Tibial artery (tissue), 4 donors: ENCODE data around the gene USP40.
A peak's percentile ranks its signal among the peaks of the same experiment; 100 is the strongest.

Experiments used
- DNase-seq, 2 donors: peaks; one replicate each; pipeline ENCODE4 v3.0.0-alpha.2; 2019
- H3K27ac ChIP-seq, 2 donors: fragments of 200-600 bp; sonication (generic) in 1 of 2; 1 replicate in 1 of 2; 2 replicates in 1 of 2; pipeline ENCODE4 v1.5.1; 2018 to 2019; ENCODE audit warnings: mild to moderate bottlenecking in 1 of 2
- H3K27me3 ChIP-seq, 2 donors: fragments of 200-600 bp; sonication (generic) in 1 of 2; one replicate each; pipeline versions ENCODE4 v1.5.1 to v1.6.0; 2016 to 2019
- H3K36me3 ChIP-seq, 3 donors: fragments of 200-600 bp; sonication (generic) in 2 of 3; one replicate each; pipeline ENCODE4 v1.5.1; 2016 to 2019; ENCODE audit warnings: mild to moderate bottlenecking in 2 of 3
- H3K4me1 ChIP-seq, 4 donors: fragments of 200-600 bp; sonication (generic) in 2 of 4; 1 replicate in 3 of 4; 2 replicates in 1 of 4; pipeline ENCODE4 v1.5.1; 2016 to 2019
- H3K4me3 ChIP-seq, 2 donors: fragments of 200-600 bp; sonication (generic) in 1 of 2; 1 replicate in 1 of 2; 2 replicates in 1 of 2; pipeline ENCODE4 v1.5.1; 2018 to 2019; ENCODE audit warnings: mild to moderate bottlenecking in 2 of 2
- H3K9me3 ChIP-seq, 3 donors: fragments of 200-600 bp; sonication (generic) in 1 of 3; one replicate each; pipeline ENCODE4 v1.5.1; 2016 to 2019
- CTCF ChIP-seq, 2 experiments: fragments of 200-600 bp in 1 of 2; fragments of 450-650 bp in 1 of 2; IDR thresholded peaks; one replicate each; pipeline ENCODE4 v1.5.1; 2017 to 2019; ENCODE audit warnings: antibody characterized with exemption in 2 of 2, mild to moderate bottlenecking in 1 of 2, moderate library complexity in 1 of 2
- intact Hi-C: fragments of 100-400 bp; cut with DNase I; formaldehyde crosslinking; loops from one replicate; pipeline ENCODE4 v1.15.0; 2023; ENCODE audit warnings: low total_unique reads

USP40 gene

DNA sequence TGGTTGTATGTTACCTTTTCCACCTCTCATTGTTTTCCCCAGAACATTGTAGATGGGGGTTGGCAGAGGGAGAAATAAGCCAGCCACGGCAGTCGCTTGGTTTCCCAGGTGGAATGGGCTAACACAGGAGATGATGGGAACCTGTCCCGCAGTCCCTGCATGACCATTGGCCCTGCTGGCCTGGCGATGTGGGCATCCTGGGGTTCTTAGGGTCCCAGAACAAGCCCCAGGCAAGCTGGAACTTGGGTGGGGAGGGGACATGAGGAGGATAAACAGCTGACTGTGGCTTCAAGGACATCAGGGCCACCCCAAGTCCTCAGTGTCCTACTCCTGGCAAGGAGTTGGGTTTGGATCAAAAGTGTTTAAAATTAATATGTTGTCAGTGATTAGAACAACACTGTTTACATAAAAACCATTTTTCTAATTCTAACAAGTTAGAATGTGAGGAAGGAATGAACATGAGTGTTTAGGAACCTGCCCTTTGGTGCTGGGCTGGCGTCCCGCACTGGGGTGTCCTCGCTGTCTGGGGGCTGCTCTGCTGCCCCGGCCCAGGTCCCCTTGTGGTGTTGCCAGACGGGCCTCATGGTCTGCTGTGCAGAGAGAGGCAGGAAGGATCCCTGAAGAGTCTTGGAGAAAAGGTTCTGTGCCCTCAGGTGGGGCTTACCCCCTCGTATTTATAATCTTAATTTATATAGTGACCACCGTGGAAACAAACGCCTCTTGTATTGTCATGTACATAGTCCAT is 95.1 kb downstream of the USP40 start:
- H3K9me3 ChIP-seq, result no peaks in the 10 kb centered on the region
- TF ChIP-seq CTCF (IDR thresholded peaks at IDR 0.05), result no peak
- intact Hi-C loops, result no loop called here
- H3K36me3 ChIP-seq, result peaks cover 30 to 68% (median 54%) of the 10 kb centered on the region in 3 donors
- H3K4me1 ChIP-seq, result peaks cover 0 to 40% (median 26%) of the 10 kb centered on the region in 4 donors
- H3K27ac ChIP-seq, result peak overlapping the region; percentile 85 to 86
- H3K4me3 ChIP-seq, result no peak overlapping the region
- no peaks in the 10 kb centered on the region for H3K27me3 ChIP-seq
- DNase-seq, result peak; percentile 16 to 62

GRCh38 chr2:233470839-233471238 is 95.7 kb downstream of the USP40 start:
- Histone ChIP-seq H3K36me3 (peaks cover 29 to 68% (median 54%) of the 10 kb centered on the region in 3 donors), H3K9me3 (no peaks in the 10 kb centered on the region), H3K27me3 (no peaks in the 10 kb centered on the region), H3K4me1 (peaks cover 0 to 40% (median 26%) of the 10 kb centered on the region in 4 donors), H3K27ac (peak overlapping the region; percentile 85 to 86), H3K4me3 (no peak overlapping the region)
- intact Hi-C loops, result no loop called here
- peak in 1 of 2 donors; percentile 64 for DNase-seq
- no peak for TF ChIP-seq CTCF (IDR thresholded peaks at IDR 0.05)

GRCh38 chr2:233470011-233470687 is 96.4 kb downstream of the USP40 start:
- no peak for TF ChIP-seq CTCF (IDR thresholded peaks at IDR 0.05)
- DNase-seq, result peak; percentile 51 to 90
- H3K4me1 ChIP-seq, result peaks cover 0 to 33% (median 26%) of the 10 kb centered on the region in 4 donors
- peak overlapping the region; percentile 85 to 86 for H3K27ac ChIP-seq
- H3K9me3 ChIP-seq, result no peaks in the 10 kb centered on the region
- no peak overlapping the region for H3K4me3 ChIP-seq
- intact Hi-C loops, result no loop called here
- H3K36me3 ChIP-seq, result peaks cover 24 to 65% (median 48%) of the 10 kb centered on the region in 3 donors
- no peaks in the 10 kb centered on the region for H3K27me3 ChIP-seq

DNA sequence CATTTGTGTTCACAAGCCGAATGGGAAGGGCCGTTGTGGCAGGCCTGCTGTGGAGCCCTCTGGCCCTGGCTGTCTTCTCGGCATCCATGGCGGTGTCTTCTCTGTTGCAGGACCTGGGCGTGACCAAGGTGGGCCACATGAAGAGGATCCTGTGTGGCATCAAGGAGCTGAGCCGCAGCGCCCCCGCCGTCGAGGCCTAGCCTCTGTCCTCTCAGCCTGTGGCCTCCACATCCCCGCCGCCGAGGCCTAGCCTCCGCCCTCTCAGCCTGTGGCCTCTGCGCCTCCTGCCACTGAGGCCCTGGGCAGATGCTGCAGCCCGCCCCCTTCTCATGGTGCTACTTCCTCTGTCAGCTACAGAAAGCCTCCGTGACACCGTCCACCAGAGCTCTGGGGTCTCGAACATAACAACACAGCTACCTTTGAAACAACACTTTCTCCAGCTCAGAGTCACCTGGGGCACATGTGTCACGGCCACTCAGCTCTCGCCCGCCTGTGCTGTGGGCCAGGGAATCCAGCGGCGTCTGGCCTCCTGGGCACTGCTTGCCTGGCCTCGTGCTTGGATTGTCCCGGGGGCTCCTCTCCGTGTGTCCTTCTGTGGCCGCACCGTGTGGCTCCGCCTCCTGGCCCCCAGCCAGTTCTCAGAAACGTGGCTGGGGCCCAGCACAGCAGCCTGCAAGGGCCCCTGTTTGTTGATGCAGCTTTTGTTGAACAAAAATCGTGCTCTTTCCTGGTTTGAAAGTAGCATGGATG is 97.1 kb downstream of the USP40 start:
- Histone ChIP-seq H3K9me3 (no peaks in the 10 kb centered on the region), H3K36me3 (peaks cover 30 to 71% (median 55%) of the 10 kb centered on the region in 3 donors), H3K27ac (peak overlapping the region; percentile 85 to 86), H3K4me3 (no peak overlapping the region), H3K27me3 (no peaks in the 10 kb centered on the region), H3K4me1 (peaks cover 0 to 27% (median 24%) of the 10 kb centered on the region in 4 donors)
- intact Hi-C loops, result no loop called here
- peak; percentile 59 to 89 for DNase-seq
- no peak for TF ChIP-seq CTCF (IDR thresholded peaks at IDR 0.05)

GRCh38 chr2:233468741-233469110 is 97.9 kb downstream of the USP40 start:
- peak; percentile 18 to 48 for DNase-seq
- Histone ChIP-seq H3K36me3 (peaks cover 37 to 78% (median 60%) of the 10 kb centered on the region in 3 donors), H3K27ac (peak overlapping the region; percentile 85 to 86), H3K9me3 (no peaks in the 10 kb centered on the region), H3K4me3 (no peak overlapping the region), H3K4me1 (peaks cover 0 to 20% (median 17%) of the 10 kb centered on the region in 4 donors), H3K27me3 (no peaks in the 10 kb centered on the region)
- no peak for TF ChIP-seq CTCF (IDR thresholded peaks at IDR 0.05)
- intact Hi-C loops, result no loop called here
